ENCODE measurements around the gene PPP1R16B.

PPP1R16B gene

GRCh38 chr20:38931984-38932383, 126.5 kb downstream of the PPP1R16B start:
- DNase-seq (ENCODE audit: low spot score) = no peak
- in situ Hi-C loops (cut with MboI; ENCODE audit: low pct_unique_long_range_greater_than_20kb, low sequenced_read_pairs, unreplicated experiment) = no loop called here
- no peak for TF ChIP-seq CTCF (IDR thresholded peaks at IDR 0.05; ENCODE audit: extremely low read depth, insufficient read depth, missing control alignments)

- no peak for DNase-seq (ENCODE audit: low spot score)
- no peak for TF ChIP-seq CTCF (IDR thresholded peaks at IDR 0.05; ENCODE audit: extremely low read depth, insufficient read depth, missing control alignments)
- in situ Hi-C loops (cut with MboI; ENCODE audit: low pct_unique_long_range_greater_than_20kb, low sequenced_read_pairs, unreplicated experiment) = no loop called here
Observed at GRCh38 chr20:38932457-38933120, 127.1 kb downstream of the PPP1R16B start.

GRCh38 chr20:38934530-38934929, 129.0 kb downstream of the PPP1R16B start:
- in situ Hi-C loops (cut with MboI; ENCODE audit: low pct_unique_long_range_greater_than_20kb, low sequenced_read_pairs, unreplicated experiment) = no loop called here
- no peak for DNase-seq (ENCODE audit: low spot score)
- no peak for TF ChIP-seq CTCF (IDR thresholded peaks at IDR 0.05; ENCODE audit: extremely low read depth, insufficient read depth, missing control alignments)

- in situ Hi-C loops (cut with MboI; ENCODE audit: low pct_unique_long_range_greater_than_20kb, low sequenced_read_pairs, unreplicated experiment) = no loop called here
- DNase-seq (ENCODE audit: low spot score) = no peak
- no peak for TF ChIP-seq CTCF (IDR thresholded peaks at IDR 0.05; ENCODE audit: extremely low read depth, insufficient read depth, missing control alignments)
Observed at GRCh38 chr20:38935285-38935684, 129.8 kb downstream of the PPP1R16B start.

DNA sequence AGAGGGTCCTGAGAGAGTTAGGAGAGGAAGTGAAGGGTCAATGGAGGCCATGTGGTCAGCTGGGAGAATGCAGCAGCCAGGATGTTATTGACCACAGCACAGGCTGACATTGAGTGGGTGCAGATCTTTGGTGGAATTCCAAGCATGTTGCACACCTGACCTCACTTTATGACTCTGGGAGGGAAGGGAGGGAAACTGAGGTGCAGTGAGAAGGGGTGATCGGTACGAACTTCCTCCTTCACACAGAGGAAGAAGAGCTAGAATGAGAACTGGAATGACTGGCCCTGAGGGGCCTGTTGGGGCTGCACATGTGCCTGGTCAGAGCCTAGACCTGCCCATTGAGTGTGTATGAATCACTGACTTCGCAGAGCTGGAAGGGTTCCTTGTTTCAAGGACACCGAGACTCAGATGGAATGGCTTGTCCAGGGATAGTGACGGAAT, 130.5 kb downstream of the PPP1R16B start:
- DNase-seq (ENCODE audit: low spot score) = no peak
- TF ChIP-seq CTCF (IDR thresholded peaks at IDR 0.05; ENCODE audit: extremely low read depth, insufficient read depth, missing control alignments) = no peak
- in situ Hi-C loops (cut with MboI; ENCODE audit: low pct_unique_long_range_greater_than_20kb, low sequenced_read_pairs, unreplicated experiment) = no loop called here

DNA sequence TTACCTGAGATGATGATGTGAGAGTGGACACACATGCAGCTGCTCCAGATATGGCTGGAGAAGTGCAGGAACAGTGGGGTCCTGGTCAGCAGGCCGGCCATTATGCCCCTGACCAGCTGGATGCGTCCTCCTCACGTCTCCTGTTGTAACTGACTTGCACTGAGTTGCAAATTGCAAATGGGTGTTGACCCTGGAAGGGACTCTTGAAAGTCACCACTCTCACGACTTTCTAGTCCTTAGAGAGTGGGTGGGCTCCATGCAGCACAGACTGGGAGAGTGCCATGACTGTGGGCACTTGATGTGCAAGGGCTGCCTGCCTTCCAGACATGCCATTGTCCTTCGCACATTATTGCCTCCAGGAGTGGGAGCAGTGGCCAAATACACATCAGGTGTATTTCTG, 131.5 kb downstream of the PPP1R16B start:
- no peak for TF ChIP-seq CTCF (IDR thresholded peaks at IDR 0.05; ENCODE audit: extremely low read depth, insufficient read depth, missing control alignments)
- no peak for DNase-seq (ENCODE audit: low spot score)
- in situ Hi-C loops (cut with MboI; ENCODE audit: low pct_unique_long_range_greater_than_20kb, low sequenced_read_pairs, unreplicated experiment) = no loop called here
